ENCODE data around the gene GRID1.
"Not testable (repeated sequence)": the region's sequence is repeated elsewhere in the genome, so short reads cannot be mapped to it uniquely, and the experiment has no call there.

The GRID1 gene

GRCh38 chr10:85847085-85847484 is 519.5 kb downstream of the GRID1 start:
- DNase-seq = no peak

- not testable (repeated sequence) for DNase-seq
Observed at GRCh38 chr10:85838660-85839059, 527.9 kb downstream of the GRID1 start.

- no peak for DNase-seq
Observed at GRCh38 chr10:85832988-85833387, 533.6 kb downstream of the GRID1 start.

DNA sequence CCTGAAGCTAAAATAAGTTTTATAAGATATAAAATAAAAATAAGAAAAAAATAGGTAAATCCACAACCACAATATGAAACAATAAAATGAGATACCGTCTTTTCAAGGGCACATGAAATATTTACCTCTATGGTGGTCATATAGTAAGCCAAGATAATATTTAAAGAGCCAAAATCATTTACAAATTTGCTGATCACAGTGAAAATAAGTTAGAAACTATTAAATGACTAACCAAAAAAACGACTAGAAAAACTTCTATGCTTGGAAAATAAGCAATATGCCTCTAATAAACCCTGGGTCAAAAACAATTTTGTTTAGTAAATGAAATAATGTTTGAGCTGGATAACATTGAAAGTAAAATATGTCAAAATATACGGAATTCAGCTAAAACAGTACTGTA is 535.2 kb downstream of the GRID1 start:
- no peak for DNase-seq

GRCh38 chr10:85826377-85826776 is 540.2 kb downstream of the GRID1 start:
- DNase-seq = no peak

GRCh38 chr10:85811405-85811804 is 555.2 kb downstream of the GRID1 start:
- no peak for DNase-seq

GRCh38 chr10:85810674-85811073 is 555.9 kb downstream of the GRID1 start:
- no peak for DNase-seq

DNA sequence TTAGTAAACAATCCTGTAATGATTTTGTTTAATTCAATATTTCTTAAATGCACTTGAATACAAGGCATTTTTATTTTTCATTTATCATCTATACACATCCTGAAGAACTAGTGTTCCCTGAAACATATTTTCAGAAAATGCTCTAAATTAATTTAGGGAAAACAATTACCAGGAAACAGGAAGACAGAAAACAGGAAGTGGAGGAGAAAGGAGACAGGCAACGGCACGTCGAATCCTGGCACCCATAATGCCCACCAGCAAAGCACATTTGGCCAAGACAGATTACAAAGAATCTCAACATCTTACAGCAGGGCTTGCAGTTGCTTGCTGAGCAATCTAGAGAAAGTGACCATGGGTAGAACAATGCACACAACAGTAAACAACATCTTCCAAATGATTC is 571.1 kb downstream of the GRID1 start:
- DNase-seq = no peak

DNA sequence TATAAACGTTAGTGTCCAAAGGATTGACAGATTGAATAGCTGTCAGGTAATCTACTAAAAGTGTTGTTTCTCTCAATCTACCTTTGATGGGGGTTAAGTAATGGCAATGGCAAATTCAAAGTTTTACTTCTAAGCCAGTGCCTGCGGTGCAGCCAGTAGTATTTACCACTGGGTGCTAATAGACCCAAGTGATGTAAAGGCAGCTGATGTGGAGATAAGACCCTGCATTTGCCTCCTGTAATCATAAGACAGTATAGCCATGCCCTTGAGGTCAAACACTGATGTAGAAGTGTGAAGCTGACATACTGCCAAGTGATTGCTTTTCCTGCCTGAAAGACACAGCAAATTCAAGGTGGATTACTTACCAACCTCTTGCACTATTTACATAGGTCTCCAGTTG is 572.0 kb downstream of the GRID1 start:
- no peak for DNase-seq

DNA sequence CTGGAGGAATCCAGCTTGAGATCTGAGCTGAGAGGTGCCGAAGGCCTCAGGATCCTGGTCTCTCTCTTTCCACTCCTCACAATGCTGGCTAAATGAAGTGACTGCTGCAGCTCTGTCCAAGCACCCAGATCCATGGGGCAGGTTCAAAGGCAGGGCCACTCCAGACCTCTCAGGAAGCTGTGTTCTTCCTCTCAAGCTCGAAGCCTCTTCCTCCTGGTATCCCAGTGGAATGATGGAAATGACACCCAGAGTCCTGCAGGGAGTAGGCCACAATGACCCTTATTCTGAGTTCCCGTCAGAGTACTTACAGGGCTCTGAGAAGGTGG is 574.1 kb downstream of the GRID1 start:
- DNase-seq = no peak

DNA sequence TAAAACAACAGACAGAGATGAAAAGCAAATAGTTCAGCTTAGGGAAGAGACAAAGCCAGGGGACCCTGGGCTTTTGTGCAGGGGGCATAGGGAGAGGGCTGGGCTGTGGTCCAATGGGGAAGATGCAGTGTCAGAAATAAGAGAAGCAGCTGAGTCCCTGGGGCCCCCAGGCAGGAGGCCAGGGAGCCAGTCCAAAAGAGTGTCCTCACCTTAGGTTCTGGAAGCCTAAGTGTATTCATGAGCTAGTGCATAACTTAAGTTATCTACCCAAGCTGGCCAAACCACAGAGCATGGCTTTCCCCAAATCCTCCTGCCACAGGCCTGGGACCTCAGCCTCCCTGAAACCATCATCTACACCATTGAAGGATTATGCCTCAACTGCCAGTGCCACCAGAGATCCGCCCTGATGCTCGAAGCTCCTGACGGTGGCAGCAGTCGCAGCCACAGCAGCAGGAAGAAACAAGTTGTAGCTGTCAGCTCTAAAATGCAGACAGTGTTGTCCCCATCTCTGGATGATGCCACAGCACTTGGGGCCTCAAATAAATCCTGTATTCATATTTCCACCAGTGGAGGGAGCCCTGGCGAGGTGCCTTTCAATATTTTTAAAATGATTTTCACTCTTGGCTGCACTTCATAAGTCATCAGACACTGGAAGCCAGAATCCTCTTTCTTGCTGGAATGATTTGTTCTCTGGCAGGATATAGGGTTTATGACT is 574.6 kb downstream of the GRID1 start:
- DNase-seq = no peak

DNA sequence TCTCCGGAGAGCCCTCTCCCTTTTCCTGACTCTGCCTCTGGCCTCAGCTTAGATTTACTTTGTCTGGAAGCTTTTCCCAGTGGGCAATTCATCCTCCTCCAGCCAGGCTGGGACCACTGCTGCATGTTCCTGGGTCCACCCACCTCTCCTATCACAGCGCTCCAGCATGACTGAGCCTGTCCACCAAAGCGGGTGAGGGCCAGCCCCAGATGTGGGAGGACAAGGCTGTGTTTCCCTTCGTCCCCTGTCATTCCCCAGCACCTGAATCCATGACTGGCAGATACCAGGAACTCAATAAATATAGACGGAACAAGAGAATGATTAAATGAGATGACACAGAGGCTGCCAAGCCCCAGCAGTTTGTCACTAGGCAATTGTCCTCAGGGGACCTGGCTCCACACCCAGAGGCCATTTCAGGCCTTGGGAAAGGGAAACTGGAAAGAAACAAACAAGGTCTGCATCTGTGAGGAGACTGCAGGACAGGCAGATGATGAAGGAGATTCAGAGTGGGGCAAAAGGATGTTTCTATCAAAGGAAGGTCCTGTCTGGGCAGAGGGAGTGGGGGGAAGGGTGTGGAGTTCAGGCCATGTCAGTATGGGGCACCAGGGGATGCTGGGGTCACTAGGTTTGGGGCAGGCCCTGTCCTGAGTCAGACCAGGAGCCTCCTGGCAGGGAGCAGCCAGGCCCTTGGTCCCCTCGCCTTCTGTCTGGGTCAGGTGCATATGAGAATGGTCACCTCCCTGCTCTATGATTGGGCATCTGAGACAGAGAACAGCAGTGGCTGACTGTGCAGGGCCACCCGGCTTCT is 576.4 kb downstream of the GRID1 start:
- no peak for DNase-seq

DNA sequence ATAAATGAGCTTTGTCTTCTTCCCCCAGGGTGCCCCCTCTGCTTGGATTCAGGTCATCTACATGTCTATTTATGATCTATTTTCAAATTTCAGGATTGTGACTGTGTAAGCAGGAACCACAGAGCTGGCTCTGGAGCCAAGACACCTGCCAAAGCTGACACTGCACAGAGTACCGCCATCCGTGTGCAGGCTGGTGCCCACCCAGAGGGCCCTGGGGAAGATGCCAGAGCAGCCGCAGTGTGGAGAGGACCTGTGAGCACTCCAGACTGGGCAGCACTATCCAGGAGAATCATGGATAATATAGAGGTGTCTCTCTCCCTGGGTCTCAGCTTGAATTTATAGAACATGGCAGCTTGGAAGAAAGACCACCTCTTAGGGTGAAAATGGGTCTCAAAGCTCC is 577.5 kb downstream of the GRID1 start:
- DNase-seq = no peak

DNA sequence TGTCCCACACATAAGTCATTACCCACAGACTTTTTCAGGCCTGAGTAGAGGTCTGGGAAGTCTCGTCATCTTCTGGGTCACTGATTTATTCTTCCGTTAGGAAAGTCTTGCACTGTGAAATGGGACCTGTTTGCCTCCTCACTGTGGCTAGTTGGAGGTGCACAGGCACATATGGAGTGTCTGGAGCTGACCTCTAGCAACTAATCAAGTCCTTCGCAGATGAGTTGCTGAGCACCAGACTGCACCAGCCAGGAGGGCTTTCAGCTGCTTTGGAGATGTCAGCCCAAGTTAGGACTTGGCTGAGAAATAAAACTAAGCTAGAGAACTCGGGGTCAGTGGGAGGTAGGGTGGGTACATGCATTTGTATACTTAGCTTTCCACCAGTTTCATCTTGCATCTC is 578.0 kb downstream of the GRID1 start:
- DNase-seq = no peak

- DNase-seq = no peak
Observed at GRCh38 chr10:85787881-85788280, 578.7 kb downstream of the GRID1 start.

- no peak for DNase-seq
Observed at GRCh38 chr10:85787393-85787792, 579.2 kb downstream of the GRID1 start.

DNA sequence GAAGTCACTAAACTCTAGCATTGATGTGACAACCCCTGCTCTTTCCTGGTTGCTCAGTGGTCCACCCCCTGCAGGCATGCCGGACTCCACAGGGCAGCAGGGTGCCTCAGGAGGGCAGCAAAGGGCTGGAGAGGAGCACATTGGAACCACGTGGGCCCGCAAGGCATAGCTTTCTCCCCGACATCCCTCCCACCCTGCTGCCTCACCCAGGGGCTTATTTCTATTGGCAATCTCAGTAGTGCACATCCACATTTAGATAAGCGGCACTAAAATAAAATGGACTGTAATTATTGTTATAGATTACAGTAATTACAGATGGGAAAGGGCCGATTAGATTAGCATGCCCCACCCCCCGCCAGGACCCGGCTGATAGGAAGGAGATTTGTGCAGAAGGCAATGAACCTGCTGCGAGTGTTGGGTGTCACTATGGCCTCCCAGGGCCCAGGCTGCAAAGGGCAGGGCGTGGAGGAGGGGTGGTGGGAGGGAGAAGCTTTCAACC is 580.1 kb downstream of the GRID1 start:
- DNase-seq = no peak

GRCh38 chr10:85784792-85785191 is 581.8 kb downstream of the GRID1 start:
- no peak for DNase-seq

DNA sequence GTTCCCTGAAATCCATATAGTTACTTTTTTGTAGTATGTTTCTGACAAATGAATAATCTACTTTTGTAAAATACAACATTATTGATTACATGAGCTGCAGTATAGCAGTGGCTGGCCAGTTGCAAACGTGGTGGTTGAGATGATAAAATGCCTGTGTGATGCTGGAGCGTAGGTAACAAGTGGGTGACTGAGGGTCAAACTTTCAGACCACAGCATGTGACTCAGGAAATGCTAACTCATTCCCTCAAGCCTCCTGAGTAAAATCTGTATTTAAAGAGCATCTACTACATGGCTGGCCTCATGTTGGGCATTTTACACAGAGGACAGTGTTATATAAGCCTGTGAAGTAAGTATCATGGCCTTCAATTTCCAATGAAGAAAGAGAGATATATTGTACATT is 585.2 kb downstream of the GRID1 start:
- DNase-seq = no peak

- DNase-seq = no peak
Observed at GRCh38 chr10:85778074-85778473, 588.5 kb downstream of the GRID1 start.

GRCh38 chr10:85767891-85768290 is 598.7 kb downstream of the GRID1 start:
- no peak for DNase-seq

DNA sequence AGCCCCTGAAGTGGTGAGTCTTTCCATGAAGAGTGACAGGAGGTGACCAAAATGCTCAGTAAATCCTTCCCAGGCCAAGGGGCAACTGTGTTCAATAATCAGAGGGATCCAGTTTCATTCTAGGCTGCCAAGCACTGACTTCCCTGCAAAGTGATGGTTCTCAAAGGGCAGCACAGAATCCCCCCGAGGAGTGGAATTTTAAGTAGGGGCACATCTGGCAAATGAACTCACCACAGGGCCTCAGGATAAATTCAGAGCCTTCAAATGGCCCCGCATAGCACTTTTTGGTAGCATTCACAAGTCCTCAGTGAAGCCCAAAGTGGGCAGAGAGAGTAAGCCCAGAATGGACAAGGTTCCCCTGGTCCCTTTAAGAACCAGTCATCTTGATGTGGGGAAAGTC is 602.5 kb downstream of the GRID1 start:
- no peak for DNase-seq

DNA sequence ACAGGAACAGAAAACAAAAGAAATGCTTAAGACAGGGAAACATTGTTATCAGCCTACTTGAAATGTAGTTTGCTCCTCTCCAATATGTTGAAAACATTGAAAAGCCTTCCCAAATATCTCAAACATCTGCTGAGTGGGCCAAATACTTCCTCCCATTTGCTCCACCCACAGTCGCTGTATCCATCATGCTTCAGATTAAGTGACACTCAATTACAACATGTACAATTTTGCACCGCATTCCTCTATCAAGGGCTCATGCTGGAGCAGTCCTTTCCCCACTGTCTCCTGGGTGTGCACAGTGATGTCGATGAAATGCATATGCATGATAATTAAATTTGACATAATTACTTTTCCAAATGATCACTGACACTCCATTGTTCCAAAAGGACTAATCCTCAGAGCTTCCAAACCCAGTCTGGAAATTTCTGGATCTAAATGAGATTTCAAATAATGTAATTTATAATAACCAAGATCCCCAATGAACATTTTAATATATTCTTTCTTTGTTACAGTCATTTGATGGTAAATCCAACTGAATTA is 604.6 kb downstream of the GRID1 start:
- DNase-seq = no peak

- no peak for DNase-seq
Observed at GRCh38 chr10:85741626-85742300, 624.8 kb downstream of the GRID1 start.
